GM19193 (cell line): ENCODE measurements around the gene CDK1.

ENCODE experiments used
- POLR2A ChIP-seq: IDR thresholded peaks from 4 replicates; pipeline ENCODE4 v1.6.1; 2011; ENCODE audit not compliant: insufficient read depth, insufficient read length; ENCODE audit errors: extremely low read depth

The CDK1 gene

DNA sequence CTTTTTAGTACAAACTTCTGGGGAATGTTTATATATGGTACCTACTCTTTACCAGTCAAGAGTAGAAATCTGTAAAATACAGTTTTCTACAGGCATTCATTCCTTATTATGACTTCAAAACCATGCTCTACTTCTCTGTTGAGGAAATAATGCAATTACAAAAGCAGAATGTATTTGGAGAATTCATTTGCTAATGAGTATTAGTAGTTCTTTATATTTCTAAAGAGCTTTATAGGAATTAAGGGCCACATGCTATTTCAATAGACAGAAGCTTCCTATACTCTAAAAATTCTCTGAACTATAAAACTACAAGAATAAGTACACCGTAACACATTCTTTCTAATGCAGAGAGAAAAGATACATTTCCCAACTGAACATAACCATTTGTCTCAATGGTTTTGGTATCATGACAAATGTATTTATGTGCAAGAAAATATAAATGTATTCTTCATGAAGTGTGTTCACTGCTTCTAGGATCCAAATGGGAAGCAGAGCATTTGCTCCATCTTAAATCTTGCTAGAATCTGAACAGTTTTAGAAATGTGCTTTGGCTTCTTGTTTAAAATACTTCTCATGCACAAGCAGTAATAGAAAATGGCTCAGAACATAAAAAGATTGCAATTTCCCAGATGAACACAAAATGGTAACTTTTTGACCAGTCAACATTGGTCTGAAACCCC, 21.8 kb downstream of the CDK1 start:
- no peak for TF ChIP-seq POLR2A

DNA sequence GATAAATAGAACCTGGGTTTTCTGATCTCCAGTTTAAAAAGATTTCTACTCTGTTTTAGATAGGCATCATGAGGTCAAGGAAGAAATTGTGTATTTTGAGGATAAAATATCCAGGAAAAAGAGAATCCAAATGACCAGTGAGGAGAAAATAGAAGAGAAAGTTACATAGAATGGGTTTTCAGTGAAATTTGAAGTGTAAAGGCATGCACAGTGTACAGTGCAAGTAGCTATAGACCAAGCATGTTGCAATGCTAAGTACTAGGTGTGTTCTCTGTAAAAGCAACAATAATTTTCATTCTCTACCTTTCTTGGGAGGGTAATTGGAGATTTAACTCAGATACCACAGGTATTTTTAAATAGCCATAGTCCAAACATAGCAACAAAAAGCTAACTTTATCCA, 22.6 kb downstream of the CDK1 start:
- no peak for TF ChIP-seq POLR2A

DNA sequence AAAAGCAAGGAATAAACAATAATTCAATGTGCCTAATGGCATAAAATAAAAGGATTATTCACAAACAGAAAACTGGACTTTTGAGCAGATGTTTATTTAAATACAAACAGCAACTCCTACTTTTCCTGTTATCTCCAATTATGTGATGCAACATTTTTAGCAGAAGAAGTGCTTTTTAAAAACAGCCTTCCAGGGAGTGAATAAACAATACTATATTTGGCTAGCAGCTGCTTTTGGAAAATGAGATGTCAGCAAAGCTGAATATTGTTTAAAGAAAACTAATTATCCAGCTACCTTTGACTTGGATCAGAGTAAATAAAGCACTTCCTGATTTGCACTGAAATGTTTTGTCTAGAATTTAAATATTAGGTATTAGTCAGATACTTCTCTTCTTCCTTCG, 23.2 kb downstream of the CDK1 start:
- TF ChIP-seq POLR2A, result no peak

DNA sequence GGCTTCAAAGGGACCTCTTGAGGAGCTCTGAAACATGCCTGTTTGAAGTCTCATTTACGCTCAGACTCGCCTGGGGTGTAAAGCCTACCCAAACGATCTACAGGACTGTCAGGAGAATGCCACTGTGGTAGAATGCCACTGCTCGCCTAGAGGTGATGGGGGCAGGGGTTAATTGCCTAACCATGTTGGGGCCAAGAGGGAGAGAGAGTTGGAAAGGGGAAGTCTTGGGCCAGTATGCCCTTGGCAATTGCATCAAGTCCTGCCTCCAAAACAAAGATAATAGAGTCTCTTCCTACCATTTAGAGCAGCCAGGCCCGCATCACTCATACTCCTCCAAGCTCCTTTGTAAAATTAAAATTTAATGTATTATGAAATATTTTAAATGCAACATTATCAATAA, 25.2 kb downstream of the CDK1 start:
- no peak for TF ChIP-seq POLR2A

DNA sequence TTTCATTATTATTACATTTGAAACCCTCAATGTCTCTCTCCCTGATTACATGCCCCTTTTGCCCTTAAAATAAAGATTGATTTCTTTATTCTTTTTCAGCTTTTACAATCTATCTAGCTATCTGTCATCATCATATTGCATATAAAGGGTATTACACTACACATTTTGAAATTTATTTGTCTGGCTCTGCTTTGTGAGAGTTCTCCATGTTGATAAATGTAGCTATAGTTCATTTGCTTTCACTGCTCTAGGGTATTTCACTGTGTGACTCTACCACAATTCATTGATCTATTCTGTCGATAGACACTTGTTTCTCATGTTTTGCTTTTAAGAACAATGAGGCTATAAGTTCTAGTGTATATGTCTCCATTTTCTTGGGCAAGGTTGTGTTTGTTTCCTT, 25.6 kb downstream of the CDK1 start:
- TF ChIP-seq POLR2A, result no peak

DNA sequence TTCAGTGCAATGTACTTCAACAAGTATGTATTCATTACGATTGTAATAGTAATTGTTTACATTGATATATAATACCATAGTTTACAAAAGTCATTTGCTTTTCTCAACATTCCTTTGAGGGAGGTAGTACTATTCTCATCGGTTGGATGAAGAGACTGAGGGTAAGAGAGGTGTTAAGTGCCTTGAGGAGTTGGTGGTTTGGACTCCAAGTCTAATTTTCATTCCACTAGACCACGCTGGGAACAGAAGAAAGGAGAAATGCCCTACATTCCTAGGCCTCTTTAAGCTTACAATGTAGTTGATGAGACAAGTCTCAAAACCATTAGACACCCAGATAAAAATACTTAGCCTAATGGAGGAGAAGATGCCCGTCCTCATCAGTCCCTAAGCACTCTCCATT, 28.6 kb downstream of the CDK1 start:
- TF ChIP-seq POLR2A, result no peak

DNA sequence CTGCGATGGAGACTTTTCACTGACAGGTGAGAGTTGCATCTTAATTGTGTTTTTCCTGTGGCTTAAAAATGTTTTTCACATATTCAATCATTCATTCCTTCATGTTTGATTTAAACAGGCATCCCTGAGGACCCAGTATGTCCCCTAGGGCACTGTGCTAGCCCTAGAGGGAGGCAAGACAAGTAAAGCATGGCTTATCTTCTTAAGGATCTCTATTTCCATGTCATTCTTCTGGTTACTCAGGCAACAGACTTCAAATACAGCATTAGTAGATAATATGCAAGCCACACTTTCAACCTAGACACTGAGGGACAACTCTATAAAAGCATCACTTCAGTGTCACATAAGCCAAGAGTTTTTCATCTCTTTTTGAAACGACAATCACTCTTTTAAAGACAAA, 29.2 kb downstream of the CDK1 start:
- TF ChIP-seq POLR2A, result no peak

- TF ChIP-seq POLR2A, result no peak
Measured at GRCh38 chr10:60808036-60808435, 29.8 kb downstream of the CDK1 start.

DNA sequence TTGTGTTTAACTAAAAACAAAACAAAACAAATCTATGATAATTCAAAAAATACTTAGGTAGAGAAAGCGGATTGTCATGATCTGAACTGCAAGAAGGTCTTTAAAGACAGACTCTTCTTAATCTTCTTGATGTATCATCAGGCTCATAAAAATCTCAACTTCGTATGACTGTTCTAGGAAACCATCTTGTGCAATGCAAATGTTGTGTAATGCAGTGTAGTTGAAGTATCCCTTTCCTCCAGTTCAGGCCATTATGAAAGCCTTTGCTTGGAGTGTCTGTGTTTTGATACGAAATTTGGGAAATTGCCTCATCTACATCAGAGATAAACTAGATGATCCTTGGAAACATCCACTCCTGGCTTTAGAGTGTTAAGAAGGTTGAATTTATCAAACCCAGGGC, 30.9 kb downstream of the CDK1 start:
- TF ChIP-seq POLR2A, result no peak

DNA sequence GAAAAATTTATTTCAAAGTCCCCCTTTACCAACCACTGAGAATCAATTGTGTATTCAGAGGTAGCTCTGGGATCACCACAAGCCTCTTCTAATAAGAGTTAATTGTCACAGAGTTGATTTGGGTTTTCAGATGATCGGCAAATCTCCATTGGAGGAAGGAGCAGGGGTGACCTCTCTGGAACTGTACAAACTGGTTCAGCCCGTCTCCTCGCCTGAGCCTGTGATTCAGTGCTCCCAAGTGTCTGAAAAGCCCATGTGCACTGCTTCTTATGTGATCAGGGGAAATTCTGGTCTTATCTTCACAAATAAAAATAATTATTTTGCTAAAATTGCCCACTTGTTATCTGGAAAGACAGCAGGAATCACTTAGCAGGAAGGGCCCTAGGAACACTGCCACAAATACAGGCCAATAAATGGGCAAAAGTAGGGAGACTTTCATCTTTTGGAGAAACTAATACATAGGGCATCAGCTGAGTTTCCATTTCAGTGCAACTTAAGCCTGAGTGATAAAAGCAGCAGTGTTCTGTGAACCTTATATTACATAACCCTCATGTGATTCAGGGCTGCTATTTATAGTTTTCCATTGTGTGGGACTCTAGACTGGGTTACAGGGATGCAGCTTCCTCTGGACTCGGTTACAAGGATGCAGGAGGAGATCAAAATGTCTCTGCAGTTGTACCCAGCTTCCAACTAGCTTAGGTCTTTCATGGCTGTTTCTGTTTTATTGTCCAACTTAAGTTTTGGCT, 32.3 kb downstream of the CDK1 start:
- no peak for TF ChIP-seq POLR2A

- no peak for TF ChIP-seq POLR2A
Measured at GRCh38 chr10:60816628-60817397, 38.5 kb downstream of the CDK1 start.

GRCh38 chr10:60817398-60817805, 39.1 kb downstream of the CDK1 start:
- TF ChIP-seq POLR2A, result no peak

DNA sequence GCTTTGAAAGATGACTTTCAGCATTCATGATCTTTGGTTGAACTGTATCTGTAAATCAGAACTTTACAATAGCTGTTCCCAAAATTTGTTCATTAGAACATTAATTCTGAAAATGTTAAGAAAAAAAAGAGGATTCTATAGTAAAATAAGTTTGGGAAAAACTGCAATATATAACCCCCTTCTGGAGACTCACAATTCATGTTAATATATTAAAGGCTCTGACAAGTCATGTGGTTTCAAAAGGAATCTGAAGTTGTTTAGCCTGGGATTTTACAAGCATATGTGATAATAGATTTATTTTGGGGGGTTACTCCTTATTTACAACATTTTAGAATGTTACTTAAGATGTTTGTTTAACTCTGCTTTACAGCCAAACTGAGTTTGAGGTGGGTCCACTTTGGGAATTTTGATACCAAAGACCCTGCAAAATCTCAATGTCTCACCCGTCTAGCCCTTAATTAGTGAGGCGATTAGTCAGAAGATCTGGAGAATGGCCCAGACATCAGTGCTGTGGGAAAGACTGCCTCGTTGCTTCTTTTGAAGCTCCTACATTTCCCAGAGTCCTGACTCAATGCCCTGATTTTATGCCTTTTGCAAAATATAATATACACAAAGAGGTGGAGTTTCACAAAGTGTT, 40.0 kb downstream of the CDK1 start:
- no peak for TF ChIP-seq POLR2A

DNA sequence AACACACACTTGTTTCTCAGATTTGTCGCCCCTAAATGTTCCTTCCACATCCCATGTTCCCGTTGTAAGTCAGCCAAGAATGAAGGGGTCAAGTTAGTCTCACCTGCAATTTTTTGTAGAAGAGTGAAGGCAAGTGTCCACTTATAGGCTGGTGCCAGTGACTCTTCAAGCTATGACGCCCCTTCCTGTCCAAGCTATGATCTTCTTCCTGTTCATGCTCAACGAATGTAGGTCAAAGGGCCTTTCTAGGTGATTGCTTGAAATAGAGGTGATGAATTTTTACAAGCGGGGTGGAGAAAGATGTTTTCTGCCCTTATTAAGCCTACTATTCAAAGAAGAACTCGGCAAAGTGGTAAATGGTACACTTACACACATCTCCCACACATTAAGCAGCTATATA, 41.0 kb downstream of the CDK1 start:
- no peak for TF ChIP-seq POLR2A

DNA sequence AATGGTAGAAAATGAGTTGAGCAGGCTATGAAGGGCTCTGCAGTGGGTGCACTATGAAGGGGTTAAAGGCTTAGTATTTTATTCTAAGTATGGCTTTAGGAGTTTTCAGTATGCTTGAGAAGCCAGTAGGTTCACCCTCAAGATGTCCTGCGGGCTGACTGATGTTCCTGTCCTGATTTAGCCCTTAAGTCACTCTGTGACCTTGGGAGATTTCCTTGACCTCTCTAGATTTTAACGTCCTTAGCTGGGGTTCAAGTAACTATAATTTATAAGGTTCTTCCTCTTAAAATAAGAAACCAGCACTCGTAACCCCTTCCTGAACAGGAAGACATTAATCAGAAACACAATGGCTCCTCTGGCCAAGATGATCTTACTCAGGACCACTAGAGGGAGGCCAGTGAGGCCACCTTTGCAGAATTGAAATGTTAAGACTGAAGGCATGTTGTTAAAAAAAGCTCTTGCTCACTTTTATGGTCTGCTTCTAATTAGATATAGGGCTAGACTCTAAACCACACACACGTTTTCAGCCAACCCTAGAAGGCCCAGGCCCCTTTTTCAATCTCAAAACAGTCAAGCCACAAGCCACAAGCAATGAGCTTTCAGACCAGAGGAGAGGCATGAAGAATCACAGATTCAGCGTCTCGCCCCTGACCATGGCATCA, 41.9 kb downstream of the CDK1 start:
- no peak for TF ChIP-seq POLR2A

DNA sequence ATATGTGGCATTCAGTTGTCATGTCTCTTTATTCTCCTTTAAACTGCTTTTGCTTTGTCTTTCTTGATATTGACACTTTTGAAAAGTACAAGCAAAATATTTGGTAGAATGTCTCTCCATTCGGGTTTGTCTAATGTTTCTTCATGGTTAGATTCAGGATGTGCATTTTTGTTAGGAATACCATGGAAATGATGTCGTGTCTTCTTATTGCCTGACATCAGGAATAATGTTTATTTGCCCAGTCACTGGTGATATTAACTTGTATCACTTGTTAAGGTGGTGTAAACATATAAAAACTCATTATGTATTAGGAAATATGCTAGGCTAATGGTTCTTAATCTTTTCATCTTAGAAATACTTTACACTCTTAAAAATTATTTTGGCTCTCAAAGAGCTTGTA, 43.4 kb downstream of the CDK1 start:
- TF ChIP-seq POLR2A, result no peak

DNA sequence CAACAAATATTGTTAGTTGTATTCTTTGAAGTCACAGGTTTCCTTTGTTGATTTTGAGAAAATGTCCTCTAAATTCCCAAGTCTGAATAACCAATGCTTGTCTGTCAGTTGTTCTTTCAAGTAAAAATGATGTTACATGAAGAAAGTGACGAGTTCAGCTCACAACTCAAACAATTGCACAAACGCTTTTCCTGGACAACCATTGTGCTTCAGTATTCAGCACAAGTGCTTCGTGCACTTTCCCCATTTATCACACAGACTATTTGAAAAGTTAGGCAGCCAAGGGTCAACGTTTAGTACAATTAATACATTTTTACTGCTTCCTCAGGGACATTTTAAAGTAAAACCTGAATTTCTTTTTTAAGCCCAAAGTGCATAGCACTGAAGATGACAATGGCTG, 44.5 kb downstream of the CDK1 start:
- TF ChIP-seq POLR2A, result no peak
